Measurements from ENCODE around the gene KCTD12.

Gene KCTD12

DNA sequence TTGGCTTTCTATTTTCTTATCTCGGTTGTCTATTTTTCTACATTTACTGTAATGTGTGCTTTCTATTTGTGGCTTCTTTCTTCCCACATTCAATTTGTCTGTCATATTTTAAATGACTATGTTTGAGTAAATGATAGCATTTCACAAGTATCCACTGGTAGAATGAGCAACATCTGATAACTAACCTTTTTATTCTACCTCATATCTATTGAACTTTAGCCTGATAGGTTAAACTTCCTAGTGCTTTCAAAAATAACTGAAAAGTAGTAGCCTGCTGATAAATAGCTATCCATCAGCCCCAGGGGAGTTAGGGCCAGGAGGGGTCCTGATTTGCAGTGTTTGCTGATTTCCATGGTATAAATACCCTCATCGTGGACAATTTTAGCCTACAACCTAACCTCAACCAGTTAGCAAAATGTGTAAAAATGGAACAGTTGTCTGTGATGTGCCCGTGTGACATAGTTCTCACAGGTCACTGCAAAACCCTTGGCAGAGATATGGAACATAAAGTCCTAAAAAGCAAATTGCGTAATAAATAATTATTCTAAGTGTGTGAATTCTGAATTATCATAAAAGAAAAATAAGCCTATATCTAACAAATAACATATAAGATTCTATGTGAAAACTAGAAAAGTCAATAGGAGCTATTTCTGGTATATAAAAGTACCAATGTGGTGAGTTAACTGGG lies 32.1 kb downstream of the KCTD12 start:
- no peak for DNase-seq (ENCODE audit: low spot score)

DNA sequence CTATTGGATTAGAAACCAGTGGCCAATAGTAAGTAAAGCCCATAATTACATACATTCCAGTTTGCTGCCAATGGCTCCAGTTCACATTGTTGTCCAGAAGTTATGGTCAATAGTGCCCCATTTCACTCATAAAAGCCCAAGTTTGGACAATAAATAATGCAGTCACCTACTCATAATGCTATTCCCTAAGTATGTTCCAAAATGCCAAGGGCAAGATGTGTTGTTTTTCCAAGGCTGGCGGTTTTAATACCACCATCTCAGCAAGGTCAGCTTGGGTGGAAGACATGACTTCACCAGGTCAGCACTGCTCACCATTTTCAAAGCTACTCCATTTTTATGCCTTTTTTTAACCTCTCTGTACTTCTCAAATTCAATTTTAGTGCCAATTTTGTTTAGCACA lies 32.7 kb downstream of the KCTD12 start:
- no peak for DNase-seq (ENCODE audit: low spot score)

DNA sequence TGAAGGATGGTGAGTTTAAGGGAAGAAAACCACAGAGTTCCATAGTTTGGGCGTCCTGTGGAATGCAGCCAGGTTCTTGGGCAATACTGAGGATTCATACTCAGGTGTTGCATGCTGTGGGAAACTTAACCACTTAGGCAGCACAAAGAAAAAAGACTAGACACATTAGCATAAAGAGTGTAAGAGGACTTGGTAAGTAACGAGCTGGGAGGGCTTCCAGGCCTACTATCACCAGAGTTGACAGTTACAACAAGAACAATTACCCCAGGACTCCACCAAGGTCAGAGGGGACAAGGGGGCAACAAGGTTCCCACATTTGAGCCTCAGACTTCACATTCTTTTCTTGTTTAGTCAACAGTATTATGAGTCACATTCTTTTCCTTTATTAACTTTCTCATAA lies 33.2 kb downstream of the KCTD12 start:
- DNase-seq (ENCODE audit: low spot score): no peak

- no peak for DNase-seq (ENCODE audit: low spot score)
These were observed 34.2 kb downstream of the KCTD12 start for GRCh38 chr13:76851961-76852360.

DNA sequence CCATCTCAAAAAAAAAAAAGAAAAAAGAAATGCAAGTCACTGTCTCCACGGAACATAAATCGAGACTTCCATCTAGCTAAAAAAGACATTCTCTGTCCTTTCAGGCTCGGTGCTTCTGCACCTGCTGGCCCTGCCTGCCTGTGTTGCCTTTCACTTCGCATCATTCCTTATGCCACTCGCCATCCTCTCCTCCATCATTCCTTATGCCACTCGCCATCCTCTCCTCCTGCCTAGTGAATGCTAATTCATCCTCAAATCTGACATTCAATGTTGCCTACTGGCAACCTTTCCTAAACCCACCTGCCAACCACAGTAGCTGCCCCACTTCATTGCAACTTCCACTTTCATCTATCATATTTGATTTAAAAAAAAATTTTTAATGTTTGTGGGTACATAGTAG lies 36.7 kb downstream of the KCTD12 start:
- no peak for DNase-seq (ENCODE audit: low spot score)

GRCh38 chr13:76848596-76848995 lies 37.6 kb downstream of the KCTD12 start:
- no peak for DNase-seq (ENCODE audit: low spot score)

- no peak for DNase-seq (ENCODE audit: low spot score)
These were observed 39.8 kb downstream of the KCTD12 start for GRCh38 chr13:76846363-76846762.

DNA sequence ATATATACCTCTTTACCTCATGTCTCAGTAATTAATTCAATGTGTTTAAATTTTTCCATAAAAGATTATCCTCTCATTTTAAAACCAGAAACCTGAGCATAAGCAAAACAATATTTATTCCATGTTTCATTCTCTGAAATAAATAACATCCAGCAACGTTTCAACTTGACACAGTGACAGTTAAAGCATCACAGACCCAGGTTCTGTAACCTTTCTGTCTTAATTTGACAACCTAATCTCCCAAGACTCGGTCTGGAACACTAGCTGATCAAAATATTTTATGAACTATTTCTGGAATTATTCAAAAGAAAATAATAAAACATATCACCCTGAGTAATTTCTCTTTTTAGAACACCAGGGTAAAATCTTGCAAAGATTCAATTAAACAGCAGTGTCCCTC lies 40.3 kb downstream of the KCTD12 start:
- no peak for DNase-seq (ENCODE audit: low spot score)

DNA sequence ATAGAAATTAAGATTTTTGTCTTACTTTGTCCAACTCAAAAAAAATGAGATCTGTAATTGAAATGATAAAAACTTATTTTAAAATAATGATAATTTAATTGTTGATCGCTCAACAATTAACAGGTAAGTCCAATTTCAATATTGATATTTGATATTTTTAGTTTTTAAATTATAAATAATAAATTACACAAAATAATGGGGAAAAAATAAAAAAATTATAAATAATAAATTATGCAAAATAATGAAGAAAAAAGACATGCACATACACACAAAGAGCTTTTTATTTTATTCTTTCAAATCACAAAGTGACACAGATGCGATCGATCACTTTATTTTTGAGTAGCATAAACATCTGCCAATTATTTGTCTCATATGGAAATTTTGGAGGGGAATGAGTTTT lies 40.8 kb downstream of the KCTD12 start:
- DNase-seq (ENCODE audit: low spot score): no peak

DNA sequence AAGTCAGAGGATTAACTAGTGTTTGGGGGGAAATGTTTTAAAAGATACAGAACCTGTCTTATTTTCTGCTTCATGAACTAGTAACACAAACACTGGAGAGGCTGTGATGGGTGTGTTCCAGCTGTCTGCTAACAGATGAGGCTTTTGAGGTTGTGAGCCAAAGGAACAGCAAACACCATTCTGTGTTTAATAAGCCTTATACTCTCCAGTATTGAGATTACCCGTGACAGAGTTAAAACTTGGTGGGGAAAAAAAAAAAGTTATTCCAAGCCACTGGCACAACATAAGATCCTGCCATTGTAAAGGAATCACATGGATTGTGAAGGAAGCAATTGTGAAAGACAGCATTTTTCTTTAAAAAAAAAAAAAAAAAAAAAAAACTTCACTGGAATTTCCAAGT lies 48.4 kb downstream of the KCTD12 start:
- DNase-seq (ENCODE audit: low spot score): no peak

- DNase-seq (ENCODE audit: low spot score): no peak
These were observed 49.9 kb downstream of the KCTD12 start for GRCh38 chr13:76836311-76836710.

- no peak for DNase-seq (ENCODE audit: low spot score)
These were observed 52.7 kb downstream of the KCTD12 start for GRCh38 chr13:76833441-76833954.

GRCh38 chr13:76832258-76832988 lies 53.8 kb downstream of the KCTD12 start:
- DNase-seq (ENCODE audit: low spot score): no peak

- DNase-seq (ENCODE audit: low spot score): no peak
These were observed 55.4 kb downstream of the KCTD12 start for GRCh38 chr13:76830805-76831204.
